Measurements from ENCODE around the gene IL17RA.
"Not testable (repeated sequence)": the region's sequence is repeated elsewhere in the genome, so short reads cannot be mapped to it uniquely, and the experiment has no call there.

IL17RA gene

DNA sequence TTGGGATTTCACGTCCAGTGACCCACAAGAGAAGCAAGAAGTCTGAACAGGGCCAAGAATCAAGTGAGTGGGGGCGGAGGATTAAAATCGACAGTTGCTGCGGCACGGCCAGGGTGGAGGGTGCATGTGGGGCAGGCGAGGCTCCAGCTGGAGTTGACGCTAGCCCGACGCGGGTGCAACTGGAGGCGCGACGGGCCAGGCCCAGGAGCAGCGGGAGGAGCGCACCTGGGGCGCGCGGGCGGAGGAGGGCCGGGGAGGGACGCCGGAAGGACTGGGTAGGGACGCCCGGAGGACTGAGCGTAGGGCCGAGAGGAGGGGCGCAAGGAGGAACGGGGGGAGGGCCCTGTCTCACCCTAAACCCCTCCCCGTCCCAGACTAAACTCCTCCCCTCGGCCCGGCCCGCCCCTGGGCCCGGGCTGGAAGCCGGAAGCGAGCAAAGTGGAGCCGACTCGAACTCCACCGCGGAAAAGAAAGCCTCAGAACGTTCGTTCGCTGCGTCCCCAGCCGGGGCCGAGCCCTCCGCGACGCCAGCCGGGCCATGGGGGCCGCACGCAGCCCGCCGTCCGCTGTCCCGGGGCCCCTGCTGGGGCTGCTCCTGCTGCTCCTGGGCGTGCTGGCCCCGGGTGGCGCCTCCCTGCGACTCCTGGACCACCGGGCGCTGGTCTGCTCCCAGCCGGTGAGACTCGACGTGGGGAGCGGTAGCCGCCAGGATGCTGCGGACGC lies at the start of gene IL17RA:
Gene IL17RA (plus strand): TSS at position 447 of the 723 bp plus-strand sequence. CDS start 92 bp downstream, at position 539.
- DNase-seq (ENCODE audit: low read depth, low spot score): peak; percentile 88

DNA sequence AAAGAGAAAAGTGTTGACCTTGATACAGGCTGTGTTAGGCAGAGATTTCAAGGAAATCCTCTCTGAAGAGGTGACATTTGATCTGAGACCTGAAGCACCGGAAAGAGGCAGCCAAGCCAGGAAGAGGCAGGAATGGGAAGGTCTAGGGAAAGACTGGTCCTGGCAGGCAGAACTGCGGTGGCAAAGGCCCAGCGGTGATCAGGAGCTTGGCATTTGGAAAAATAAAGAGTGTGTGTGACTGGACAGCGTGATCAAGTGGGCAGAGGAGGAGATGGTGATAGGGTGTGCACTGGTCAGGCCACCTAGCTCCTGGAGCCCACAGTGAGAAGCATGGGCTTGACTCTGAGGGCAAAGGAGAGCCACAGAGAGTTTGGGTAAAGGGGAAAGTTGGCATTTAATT lies 49.6 kb upstream of the IL17RA start:
- no peak for DNase-seq (ENCODE audit: low read depth, low spot score)

GRCh38 chr22:17035976-17036841 lies 48.6 kb upstream of the IL17RA start:
- DNase-seq (ENCODE audit: low read depth, low spot score): not testable (repeated sequence)

- not testable (repeated sequence) for DNase-seq (ENCODE audit: low read depth, low spot score)
These were observed 47.7 kb upstream of the IL17RA start for GRCh38 chr22:17036842-17037711.

DNA sequence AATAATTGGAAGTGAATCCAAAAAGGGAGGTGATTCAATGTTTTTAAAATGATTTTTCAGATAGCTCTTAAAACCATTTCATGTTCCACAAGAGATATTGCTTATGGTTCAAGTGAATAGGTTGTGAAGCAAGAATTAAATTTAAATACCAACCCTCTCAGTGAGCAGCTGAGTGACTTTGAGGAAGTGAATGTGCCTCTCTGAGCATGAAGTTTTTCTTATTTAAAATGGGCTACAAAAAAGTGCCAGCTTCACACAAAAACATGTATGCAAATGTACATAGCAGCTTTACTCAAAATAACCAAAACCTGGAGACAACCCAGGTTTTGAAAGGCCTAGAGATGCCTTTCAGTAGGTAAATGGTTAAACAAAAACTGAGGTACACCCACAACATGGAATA lies 41.3 kb upstream of the IL17RA start:
- DNase-seq (ENCODE audit: low read depth, low spot score): no peak

- no peak for DNase-seq (ENCODE audit: low read depth, low spot score)
These were observed 38.0 kb upstream of the IL17RA start for GRCh38 chr22:17046566-17047348.

DNA sequence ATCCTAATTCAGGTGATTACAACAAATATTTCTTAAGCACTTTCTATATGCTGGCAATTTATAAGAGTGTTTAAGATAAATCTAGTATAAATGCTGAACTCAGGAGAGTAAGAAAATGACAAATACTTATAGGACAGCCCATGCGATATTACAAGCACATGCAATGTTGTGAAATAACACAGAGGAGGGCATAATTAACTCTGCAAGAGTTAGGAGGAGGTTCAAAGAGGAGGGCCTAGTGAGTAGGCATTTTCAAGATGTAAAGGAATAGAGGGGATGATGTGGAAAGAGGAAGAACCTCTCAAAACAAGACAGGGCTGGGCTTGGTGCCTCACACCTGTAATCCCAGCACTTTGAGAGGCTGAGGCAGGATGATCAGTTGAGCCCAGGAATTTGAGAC lies 37.1 kb upstream of the IL17RA start:
- DNase-seq (ENCODE audit: low read depth, low spot score): no peak

DNA sequence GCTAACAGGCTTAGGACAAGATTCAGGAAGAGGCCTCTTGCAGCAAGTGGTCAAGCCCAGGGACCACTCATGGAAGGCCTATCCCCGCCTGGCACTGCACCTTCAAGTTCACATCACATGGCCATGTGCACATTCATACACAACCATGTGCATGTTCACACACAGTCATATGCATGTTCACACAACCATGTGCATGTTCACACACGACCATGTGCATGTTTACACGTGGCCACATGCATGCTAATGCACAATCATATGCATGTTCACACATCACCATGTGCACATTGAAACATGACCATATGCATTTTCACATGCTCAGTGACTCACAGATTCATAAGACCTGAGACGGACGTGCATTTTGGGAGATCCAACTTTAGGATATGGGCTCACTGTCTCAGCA lies 28.7 kb upstream of the IL17RA start:
- no peak for DNase-seq (ENCODE audit: low read depth, low spot score)

DNA sequence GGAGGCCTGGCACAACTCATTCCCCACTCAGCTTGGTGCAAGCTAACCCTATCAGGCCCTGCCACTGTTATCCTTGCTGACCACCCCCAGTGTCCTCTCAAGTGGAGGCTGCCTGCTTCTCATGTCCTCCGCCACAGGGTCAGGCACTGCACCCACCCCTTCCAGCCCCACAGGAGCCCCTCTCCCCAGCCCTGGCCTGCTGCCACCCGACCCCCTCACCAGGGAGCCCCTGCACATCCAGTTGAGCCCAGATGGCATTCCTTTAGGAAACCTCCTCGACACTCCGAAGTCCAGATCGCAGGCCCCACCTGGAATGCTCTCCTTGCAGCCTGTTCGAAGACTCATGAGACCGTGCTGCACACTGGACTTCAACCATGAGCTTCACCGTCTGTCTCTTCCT lies 28.0 kb upstream of the IL17RA start:
- no peak for DNase-seq (ENCODE audit: low read depth, low spot score)

DNA sequence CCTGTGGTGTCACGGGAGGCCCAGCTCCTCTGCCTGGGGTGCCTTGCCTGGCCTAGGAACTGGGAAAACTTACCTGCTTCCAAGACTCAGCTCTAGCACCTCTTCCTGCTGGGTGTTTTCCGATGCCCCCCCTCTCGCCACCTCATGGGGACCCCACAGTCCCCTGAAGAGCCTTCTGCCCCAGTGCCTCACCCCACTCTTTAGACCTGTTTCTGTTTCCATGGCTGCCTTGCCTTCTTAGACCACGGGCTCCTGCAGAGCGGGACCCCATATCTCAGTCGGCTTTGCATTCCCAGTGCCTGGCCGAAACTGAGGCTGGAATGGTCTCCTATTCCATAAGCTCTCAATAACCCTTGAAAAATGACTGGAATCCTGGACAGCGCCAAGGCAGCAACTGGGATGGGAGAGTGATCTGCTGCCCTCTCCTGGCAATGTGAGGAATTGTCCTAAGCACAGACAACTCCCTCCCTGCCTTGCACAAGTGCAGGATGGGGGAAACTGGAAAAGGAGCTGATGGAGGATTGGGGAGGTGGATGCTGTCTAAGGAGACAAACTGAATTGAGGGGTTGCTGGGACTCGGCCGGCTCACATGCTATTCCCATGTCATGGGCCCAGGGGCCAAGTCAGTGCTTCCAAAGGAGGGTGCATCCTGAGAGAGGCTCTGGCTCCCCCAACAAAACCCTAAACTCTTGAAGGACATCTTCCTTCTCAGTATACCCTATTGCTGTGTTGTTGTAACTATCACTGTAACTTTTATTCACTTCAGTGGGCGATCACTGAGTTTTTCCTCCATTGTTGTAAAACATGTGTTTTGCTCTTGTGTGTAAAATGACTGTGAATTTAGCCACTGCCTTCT lies 26.6 kb upstream of the IL17RA start:
- DNase-seq (ENCODE audit: low read depth, low spot score): no peak

GRCh38 chr22:17060126-17060525 lies 24.7 kb upstream of the IL17RA start:
- DNase-seq (ENCODE audit: low read depth, low spot score): no peak

GRCh38 chr22:17063411-17064106 lies 21.2 kb upstream of the IL17RA start:
- DNase-seq (ENCODE audit: low read depth, low spot score): no peak

GRCh38 chr22:17064498-17065100 lies 20.2 kb upstream of the IL17RA start:
- no peak for DNase-seq (ENCODE audit: low read depth, low spot score)

DNA sequence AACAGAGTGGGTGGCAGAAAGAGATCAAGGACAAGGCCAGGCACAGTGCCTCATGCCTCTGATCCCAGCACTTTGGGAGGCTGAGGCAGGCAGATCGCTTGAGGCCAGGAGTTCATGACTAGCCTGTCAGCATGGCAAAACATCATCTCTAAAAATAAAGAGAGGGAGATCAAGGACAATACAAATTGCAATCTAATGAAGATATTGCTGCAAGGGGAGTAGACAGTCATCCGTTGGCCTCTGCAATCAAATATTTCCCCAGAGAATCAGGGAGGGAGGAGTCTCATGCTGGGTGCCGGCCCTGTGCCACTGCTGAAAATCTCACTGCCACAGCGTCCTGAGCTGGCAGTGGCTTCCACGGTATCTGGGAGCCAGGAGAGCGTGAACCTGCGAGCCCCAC lies 19.4 kb upstream of the IL17RA start:
- DNase-seq (ENCODE audit: low read depth, low spot score): no peak

DNA sequence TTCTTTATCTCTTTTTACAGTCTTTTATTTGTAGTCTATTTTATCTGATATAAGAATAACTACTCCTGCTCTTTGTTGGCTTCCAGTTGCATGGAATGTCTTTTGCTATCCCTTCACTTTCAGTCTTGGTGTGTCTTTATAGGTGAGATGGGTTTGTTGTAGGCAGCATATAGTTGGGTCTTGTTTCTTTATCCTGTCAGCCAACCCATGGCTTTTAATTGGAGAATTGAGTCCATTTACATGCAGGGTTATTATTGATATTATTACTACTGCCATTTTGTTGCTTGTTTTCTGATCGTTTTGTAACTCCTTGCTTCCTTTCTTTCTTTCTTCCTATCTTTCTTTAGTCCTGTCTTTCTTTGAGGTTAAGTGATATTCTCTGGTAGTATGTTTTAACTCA lies 11.9 kb upstream of the IL17RA start:
- no peak for DNase-seq (ENCODE audit: low read depth, low spot score)

DNA sequence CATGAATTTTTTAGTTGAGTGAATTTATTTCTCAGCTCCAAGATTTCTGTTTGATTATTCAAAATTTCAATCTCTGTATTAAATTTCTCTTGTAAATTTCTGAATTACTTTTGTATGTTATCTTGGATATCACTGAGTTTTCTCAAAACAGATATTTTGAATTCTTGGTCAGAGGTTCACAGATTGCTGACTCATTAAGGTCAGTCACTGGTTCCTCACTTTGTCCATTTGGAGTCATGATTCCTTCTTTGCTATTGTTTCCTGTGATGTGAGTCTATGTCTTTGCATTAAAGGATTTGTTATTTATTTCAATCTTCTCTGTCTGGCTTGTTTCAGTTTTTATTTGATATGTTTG lies 10.2 kb upstream of the IL17RA start:
- DNase-seq (ENCODE audit: low read depth, low spot score): no peak

DNA sequence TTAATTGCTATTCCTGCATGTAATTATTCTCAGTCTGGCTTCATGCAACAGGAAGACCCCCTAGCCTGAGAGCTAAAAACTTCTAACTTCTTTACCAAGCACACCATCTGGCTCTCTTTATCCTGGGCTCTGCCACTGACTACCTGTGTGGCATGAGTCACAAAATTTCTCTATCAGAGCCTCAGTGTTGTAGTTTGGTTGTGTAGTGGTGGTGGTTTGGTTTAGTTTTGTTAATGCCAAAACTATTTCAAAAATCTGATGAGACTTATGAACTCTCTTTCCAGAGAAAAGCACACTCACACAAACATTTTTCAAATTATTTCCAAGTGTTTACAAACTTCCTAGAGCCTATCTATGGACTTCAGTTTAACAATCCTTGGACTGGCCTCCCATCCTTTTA lies 7.5 kb upstream of the IL17RA start:
- no peak for DNase-seq (ENCODE audit: low read depth, low spot score)

GRCh38 chr22:17079572-17079971 lies 5.2 kb upstream of the IL17RA start:
- DNase-seq (ENCODE audit: low read depth, low spot score): no peak

GRCh38 chr22:17083255-17083654 lies 1.5 kb upstream of the IL17RA start:
- no peak for DNase-seq (ENCODE audit: low read depth, low spot score)
